Smooth muscle cell (in vitro differentiated cells): Measurements from ENCODE around the gene TMEM33. TPM values are rescaled to one million over a fixed set of nuclear protein-coding genes. Genes with fewer than 3 reads are reported as not detected.

Source experiments
- DNase-seq: peaks from one replicate; lab custom pipeline; 2025; ENCODE audit not compliant: unreplicated experiment; lab: John Stamatoyannopoulos, UW
- H2AFZ ChIP-seq: fragments of 200-600 bp; sonication (generic); 2 replicates; pipeline ENCODE4 v1.6.0; 2016; ENCODE audit warnings: antibody characterized with exemption, low read depth, mild to moderate bottlenecking
- H3F3A ChIP-seq: fragments of 200-600 bp; sonication (generic); 2 replicates; pipeline ENCODE4 v1.6.0; 2017; ENCODE audit warnings: antibody characterized with exemption, low read depth
- H3K27ac ChIP-seq: fragments of 200-600 bp; sonication (generic); 2 replicates; pipeline ENCODE4 v1.5.1; 2016; ENCODE audit warnings: low read depth, mild to moderate bottlenecking
- H3K27me3 ChIP-seq: fragments of 200-600 bp; sonication (generic); 2 replicates; pipeline ENCODE4 v1.6.1; 2016; ENCODE audit warnings: low read depth, mild to moderate bottlenecking
- H3K36me3 ChIP-seq: fragments of 200-600 bp; sonication (generic); 2 replicates; pipeline ENCODE4 v1.5.1; 2016; ENCODE audit warnings: low read depth
- H3K4me1 ChIP-seq: fragments of 200-600 bp; sonication (generic); 2 replicates; pipeline ENCODE4 v1.5.1; 2016; ENCODE audit warnings: low read depth
- H3K4me2 ChIP-seq: fragments of 200-600 bp; sonication (generic); 2 replicates; pipeline ENCODE4 v1.6.0; 2016; ENCODE audit warnings: mild to moderate bottlenecking
- H3K4me3 ChIP-seq: fragments of 200-600 bp; sonication (generic); 2 replicates; pipeline ENCODE4 v1.5.1; 2016; ENCODE audit warnings: mild to moderate bottlenecking
- H3K79me2 ChIP-seq: fragments of 200-600 bp; sonication (generic); 2 replicates; pipeline ENCODE4 v1.6.0; 2016; ENCODE audit warnings: low read depth, mild to moderate bottlenecking
- H3K9ac ChIP-seq: fragments of 200-600 bp; sonication (generic); 2 replicates; pipeline ENCODE4 v1.6.0; 2016; ENCODE audit warnings: low read depth
- H3K9me3 ChIP-seq: fragments of 200-600 bp; sonication (generic); replicated peaks from 2 replicates; pipeline ENCODE4 v1.5.1; 2016; ENCODE audit warnings: low read depth
- H4K20me1 ChIP-seq: fragments of 200-600 bp; sonication (generic); 2 replicates; pipeline ENCODE4 v1.6.0; 2016; ENCODE audit warnings: low read depth
- CTCF ChIP-seq: fragments of 200-600 bp; sonication (generic); IDR thresholded peaks from 2 replicates; pipeline ENCODE4 v1.5.1; 2017; ENCODE audit warnings: borderline replicate concordance, mild to moderate bottlenecking, antibody characterized with exemption; ENCODE audit not compliant: insufficient read depth, poor library complexity, severe bottlenecking
- WGBS: methylation state at CpG from one replicate; pipeline ENCODE4 v1.1.7; 2016; ENCODE audit warnings: low lambda C conversion rate; 5-methylcytosine and 5-hydroxymethylcytosine counted together
- polyA plus RNA-seq: library from polyadenylated mRNA; unstranded; fragments of >200 nt; fragmentation: Nextera tagmentation; extraction: Ambion mirVana; gene quantifications from 2 replicates; pipeline ENCODE4 v1.2.1, GENCODE V29; 2016
- total RNA-seq: library from RNA; depleted of rRNA; stranded (reverse); fragments of >200 nt; gene quantifications from 2 replicates; pipeline ENCODE4 v1.2.3, GENCODE V29; 2014

Gene TMEM33
- total and polyA plus RNA-seq, 2 experiments from 2014 or later: 20.8 to 75.3 TPM

DNA sequence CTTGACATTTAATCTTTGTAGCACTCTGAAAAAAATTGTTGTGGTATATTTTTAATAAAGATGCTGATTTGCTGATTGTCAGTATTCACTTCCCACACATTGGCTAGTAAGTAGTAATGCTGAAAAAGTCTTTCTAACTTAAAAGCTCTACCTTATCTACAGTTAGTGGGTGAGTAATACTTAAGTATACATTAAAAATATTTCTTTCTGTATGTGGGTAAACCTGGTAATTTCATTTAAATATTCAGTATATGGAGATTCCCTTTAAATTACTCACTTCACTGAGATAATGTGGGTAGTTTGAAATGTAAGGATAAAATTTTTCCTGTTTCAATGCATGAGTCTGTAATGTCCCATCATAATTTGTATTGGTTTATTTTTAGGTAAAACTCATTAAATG, 5.6 kb downstream of the TMEM33 start:
- Histone ChIP-seq H3K9me3 (no peaks in the 10 kb centered on the region), H3K4me1 (peaks cover 17% of the 10 kb centered on the region), H3K79me2 (peaks cover 64% of the 10 kb centered on the region), H3K27me3 (no peaks in the 10 kb centered on the region), H3K4me3 (no peak overlapping the region), H3K9ac (no peak overlapping the region), H4K20me1 (peaks cover 62% of the 10 kb centered on the region), H3K36me3 (peaks cover 4% of the 10 kb centered on the region), H3F3A (no peaks in the 10 kb centered on the region), H3K4me2 (peak overlapping the region; percentile 20), H3K27ac (no peak overlapping the region), H2AFZ (no peak overlapping the region)
- no peak for DNase-seq
- TF ChIP-seq CTCF: no peak

GRCh38 chr4:41943506-41943905, 8.3 kb downstream of the TMEM33 start:
- H3K27ac ChIP-seq: no peak overlapping the region
- 91% methylated on average over 2 of the region's 2 CpGs for WGBS
- no peak overlapping the region for H3K4me2 ChIP-seq
- peaks cover 4% of the 10 kb centered on the region for H3K36me3 ChIP-seq
- no peak overlapping the region for H2AFZ ChIP-seq
- no peaks in the 10 kb centered on the region for H3K27me3 ChIP-seq
- no peaks in the 10 kb centered on the region for H3F3A ChIP-seq
- no peaks in the 10 kb centered on the region for H3K4me1 ChIP-seq
- H3K9me3 ChIP-seq: no peaks in the 10 kb centered on the region
- no peak for TF ChIP-seq CTCF
- peaks cover 37% of the 10 kb centered on the region for H3K79me2 ChIP-seq
- DNase-seq: no peak
- peaks cover 42% of the 10 kb centered on the region for H4K20me1 ChIP-seq
- no peak overlapping the region for H3K9ac ChIP-seq
- no peak overlapping the region for H3K4me3 ChIP-seq

DNA sequence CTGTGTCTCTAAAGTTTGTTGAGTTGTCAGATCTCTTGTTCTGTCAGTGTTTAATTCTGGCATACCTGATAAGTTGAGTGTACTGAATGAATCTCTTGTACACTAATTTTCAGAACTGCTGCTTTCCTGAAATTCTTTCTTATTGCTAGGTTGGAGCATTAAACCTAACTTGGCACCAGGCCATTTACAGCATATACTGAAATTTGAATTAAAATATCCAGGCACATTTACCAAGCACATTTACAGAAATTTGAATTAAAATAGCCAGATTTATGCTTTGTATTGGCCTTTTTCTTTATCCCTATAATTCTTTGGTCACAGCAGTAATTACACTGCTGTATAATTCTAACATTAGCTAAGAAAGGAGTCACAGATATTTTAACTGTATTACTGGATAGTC, 8.9 kb downstream of the TMEM33 start:
- H3K4me1 ChIP-seq: no peaks in the 10 kb centered on the region
- H4K20me1 ChIP-seq: peaks cover 38% of the 10 kb centered on the region
- no peak overlapping the region for H3K27ac ChIP-seq
- no peak overlapping the region for H2AFZ ChIP-seq
- H3K4me3 ChIP-seq: no peak overlapping the region
- H3K36me3 ChIP-seq: peaks cover 5% of the 10 kb centered on the region
- no peaks in the 10 kb centered on the region for H3K9me3 ChIP-seq
- no peak overlapping the region for H3K4me2 ChIP-seq
- H3F3A ChIP-seq: no peaks in the 10 kb centered on the region
- no peak overlapping the region for H3K9ac ChIP-seq
- H3K79me2 ChIP-seq: peaks cover 33% of the 10 kb centered on the region
- DNase-seq: no peak
- TF ChIP-seq CTCF: no peak
- no peaks in the 10 kb centered on the region for H3K27me3 ChIP-seq

GRCh38 chr4:41949531-41949930, 14.3 kb downstream of the TMEM33 start:
- Histone ChIP-seq H3K9ac (no peak overlapping the region), H3K79me2 (no peaks in the 10 kb centered on the region), H3K36me3 (peaks cover 14% of the 10 kb centered on the region), H3K4me2 (no peak overlapping the region), H2AFZ (no peak overlapping the region), H3K4me1 (no peaks in the 10 kb centered on the region), H3K4me3 (no peak overlapping the region), H3K27ac (no peak overlapping the region), H3F3A (no peaks in the 10 kb centered on the region), H3K9me3 (no peaks in the 10 kb centered on the region), H4K20me1 (peaks cover 14% of the 10 kb centered on the region), H3K27me3 (no peaks in the 10 kb centered on the region)
- 91% methylated on average over 3 of the region's 3 CpGs for WGBS
- no peak for TF ChIP-seq CTCF
- no peak for DNase-seq
